ENCODE results near the gene SRSF9. TPM values are rescaled to one million over a fixed set of nuclear protein-coding genes. Genes with fewer than 3 reads are reported as not detected.

The SRSF9 gene
- total and polyA plus RNA-seq, 2 of the 13 experiments (the other 11 are each of a cell fraction or from before 2014, with no cell fraction given), result 125 to 144 TPM

- TF ChIP-seq MTF2 (CRISPR knock-in tag; IDR thresholded peaks at IDR 0.05; ENCODE audit: borderline replicate concordance), result no peak
- TF ChIP-seq CCDC6 (CRISPR knock-in tag; IDR thresholded peaks at IDR 0.05), result peak; percentile 45; the same call in 1 of the 2 replicates
- TF ChIP-seq ZBTB7A (CRISPR knock-in tag; IDR thresholded peaks at IDR 0.05), result peak; percentile 72; the same call in 1 of the 2 replicates
- no peak for TF ChIP-seq TRIM24 (CRISPR knock-in tag; IDR thresholded peaks at IDR 0.05)
- TF ChIP-seq FOXC1 (CRISPR knock-in tag; IDR thresholded peaks at IDR 0.05; ENCODE audit: borderline replicate concordance), result peak; percentile 91
- TF ChIP-seq ZNF768 (CRISPR knock-in tag; IDR thresholded peaks at IDR 0.05), result peak; percentile 82
- TF ChIP-seq EHMT2 (IDR thresholded peaks at IDR 0.05; ENCODE audit: borderline replicate concordance, low read depth, low read length), result no peak
- no peak for TF ChIP-seq JDP2 (CRISPR knock-in tag; IDR thresholded peaks at IDR 0.05; ENCODE audit: borderline replicate concordance)
- TF ChIP-seq KMT2A (CRISPR knock-in tag; IDR thresholded peaks at IDR 0.05), result peak; percentile 100
- TF ChIP-seq ZNF782 (CRISPR knock-in tag; IDR thresholded peaks at IDR 0.05; ENCODE audit: borderline replicate concordance), result peak; percentile 79; the same call in 1 of the 2 replicates
- peak; percentile 84; the same call in 1 of the 2 replicates for TF ChIP-seq ZNF274 (CRISPR knock-in tag; IDR thresholded peaks at IDR 0.05)
- 0 out of 2 replicates have a peak, but pooled peaks have one; percentile 61 for TF ChIP-seq DMTF1 (CRISPR knock-in tag; IDR thresholded peaks at IDR 0.05)
- TF ChIP-seq MZF1 (CRISPR knock-in tag; IDR thresholded peaks at IDR 0.05; ENCODE audit: borderline replicate concordance), result peak; percentile 18; the same call in 1 of the 2 replicates
- TF ChIP-seq ZBTB14 (CRISPR knock-in tag; IDR thresholded peaks at IDR 0.05), result no peak
- peak; percentile 69; the same call in 1 of the 2 replicates for TF ChIP-seq ZNF780A (CRISPR knock-in tag; IDR thresholded peaks at IDR 0.05)
- TF ChIP-seq ZNF598 (CRISPR knock-in tag; IDR thresholded peaks at IDR 0.05; ENCODE audit: borderline replicate concordance), result peak; percentile 98
- TF ChIP-seq RAD51 (IDR thresholded peaks at IDR 0.05; ENCODE audit: borderline replicate concordance), result no peak
- peak; percentile 61 for TF ChIP-seq MNT (IDR thresholded peaks at IDR 0.05)
- no peak; the same call in 1 of the 2 replicates for TF ChIP-seq ZNF777 (CRISPR knock-in tag; IDR thresholded peaks at IDR 0.05)
- 0 out of 2 replicates have a peak, but pooled peaks have one; percentile 82 for TF ChIP-seq ZNF17 (CRISPR knock-in tag; IDR thresholded peaks at IDR 0.05)
- TF ChIP-seq MXD3 (CRISPR knock-in tag; IDR thresholded peaks at IDR 0.05), result peak; percentile 80; the same call in 1 of the 2 replicates
- TF ChIP-seq PHF8 (CRISPR knock-in tag; IDR thresholded peaks at IDR 0.05), result peak; percentile 98
- no peak for TF ChIP-seq PHB2 (IDR thresholded peaks at IDR 0.05; ENCODE audit: partially characterized antibody)
Measured at GRCh38 chr12:120445911-120446843, 23.4 kb downstream of the SRSF9 start, which contains the start of the genes GATC and TRIAP1 (continued).

Data from HepG2 (cell line).